PC-3 (cell line): Measurements from ENCODE around the gene RAB33B. TPM values are rescaled to one million over a fixed set of nuclear protein-coding genes. Genes with fewer than 3 reads are reported as not detected.

Experiments
- ATAC-seq: fragments of 200-7000 bp; cut with Tn5 transposase; 2 replicates; pipeline ENCODE4 v1.9.1; 2020; ENCODE audit warnings: mild to moderate bottlenecking, moderate library complexity
- BruUV-seq: library from RNA; stranded (reverse); fragments of 400-500 nt; replicated peaks from 2 replicates; lab custom pipeline; 2021; lab: Mats Ljungman, UMichigan
- CTCF ChIA-PET: fragments of 300-600 bp; sonication (Branson Sonifier 250); formaldehyde crosslinking; loops from one replicate; lab custom pipeline; 2022; ENCODE audit warnings: antibody characterized with exemption; lab: Charles Lee
- POLR2A ChIA-PET: fragments of 300-600 bp; sonication (Branson Sonifier 250); formaldehyde crosslinking; loops from one replicate; lab custom pipeline; 2022; ENCODE audit warnings: antibody characterized with exemption; ENCODE audit not compliant: unreplicated experiment; lab: Charles Lee
- DNase-seq: peaks from one replicate; pipeline ENCODE4 v3.0.0-alpha.2; 2015
- H2AFZ ChIP-seq: fragments of 300-600 bp; sonication (generic); 2 replicates; pipeline ENCODE4 v1.6.0; 2016; ENCODE audit warnings: antibody characterized with exemption, low read length
- H3F3A ChIP-seq: fragments of 300-600 bp; sonication (generic); one replicate; pipeline ENCODE4 v1.6.0; 2017; ENCODE audit warnings: antibody characterized with exemption, low read length, control low read depth, mild to moderate bottlenecking; ENCODE audit not compliant: unreplicated experiment
- H3K27ac ChIP-seq: fragments of 300-600 bp; sonication (generic); 2 replicates; pipeline ENCODE4 v1.5.1; 2016; ENCODE audit warnings: mild to moderate bottlenecking, low read length
- H3K27me3 ChIP-seq: fragments of 300-600 bp; sonication (generic); 2 replicates; pipeline ENCODE4 v1.6.1; 2016; ENCODE audit warnings: low read length, mixed read lengths
- H3K36me3 ChIP-seq: fragments of 300-600 bp; sonication (generic); 2 replicates; pipeline ENCODE4 v1.6.1; 2016; ENCODE audit warnings: low read depth, mixed run types, low read length, mixed read lengths
- H3K4me1 ChIP-seq: fragments of 300-600 bp; sonication (generic); 2 replicates; pipeline ENCODE4 v1.5.1; 2016; ENCODE audit warnings: low read length; ENCODE audit not compliant: insufficient read depth
- H3K4me2 ChIP-seq: fragments of 300-600 bp; sonication (generic); 2 replicates; pipeline ENCODE4 v1.6.0; 2016; ENCODE audit warnings: low read length
- H3K4me3 ChIP-seq: fragments of 300-600 bp; sonication (generic); 2 replicates; pipeline ENCODE4 v1.5.1; 2016; ENCODE audit warnings: mild to moderate bottlenecking, low read length, mixed read lengths
- H3K79me2 ChIP-seq: fragments of 300-600 bp; sonication (generic); 2 replicates; pipeline ENCODE4 v1.6.1; 2017; ENCODE audit warnings: low read length, mixed read lengths
- H3K9ac ChIP-seq: fragments of 300-600 bp; sonication (generic); 2 replicates; pipeline ENCODE4 v1.6.0; 2016; ENCODE audit warnings: mild to moderate bottlenecking, low read length
- H3K9me2 ChIP-seq: fragments of 300-600 bp; sonication (generic); replicated peaks from 2 replicates; pipeline ENCODE4 v1.6.1; 2016; ENCODE audit warnings: mixed run types, low read length, mixed read lengths
- H3K9me3 ChIP-seq: fragments of 300-600 bp; sonication (generic); 2 replicates; pipeline ENCODE4 v1.6.1; 2016; ENCODE audit warnings: low read length, mixed read lengths
- H4K20me1 ChIP-seq: fragments of 300-600 bp; sonication (generic); 2 replicates; pipeline ENCODE4 v1.6.1; 2016; ENCODE audit warnings: low read length, mixed read lengths
- CTCF ChIP-seq: fragments of 300-600 bp; sonication (generic); conservative IDR thresholded peaks from 2 replicates; pipeline ENCODE4 v1.5.1; 2017; ENCODE audit warnings: antibody characterized with exemption, low read depth, mild to moderate bottlenecking, low read length
- EZH2 ChIP-seq: fragments of 300-600 bp; sonication (generic); IDR thresholded peaks from one replicate; pipeline ENCODE4 v1.6.1; 2017; ENCODE audit warnings: antibody characterized with exemption, mild to moderate bottlenecking, low read length; ENCODE audit not compliant: unreplicated experiment
- EZH2phosphoT487 ChIP-seq: fragments of 300-600 bp; sonication (generic); IDR thresholded peaks from 2 replicates; pipeline ENCODE4 v1.6.1; 2018; ENCODE audit warnings: mild to moderate bottlenecking, antibody characterized with exemption, low read length, borderline replicate concordance
- intact Hi-C: fragments of 100-400 bp; cut with micrococcal nuclease; formaldehyde crosslinking; loops from 2 replicates; pipeline ENCODE4 v1.9.0; 2023
- total RNA-seq: library from RNA; depleted of rRNA; stranded (reverse); fragments of >200 nt; gene quantifications from 2 replicates; pipeline ENCODE4 v1.2.3, GENCODE V29; 2014

RAB33B gene
- total RNA-seq, 1 experiment from 2014 or later: 4.4 TPM

GRCh38 chr4:139493176-139493575 is 39.3 kb downstream of the RAB33B start:
- no peak for ATAC-seq
- H3K4me3 ChIP-seq: no peak overlapping the region
- no peaks in the 10 kb centered on the region for H3K9me3 ChIP-seq
- H4K20me1 ChIP-seq: no peaks in the 10 kb centered on the region
- no peaks in the 10 kb centered on the region for H3F3A ChIP-seq
- BruUV-seq: no TSS peak
- intact Hi-C loops: loop anchor here (10.0 kb wide), 1 partner anchor 78 kb away; no protein-coding TSS in a partner anchor
- no peak overlapping the region for H3K9ac ChIP-seq
- no peak overlapping the region for H3K27ac ChIP-seq
- no peak overlapping the region for H3K4me2 ChIP-seq
- no peak for TF ChIP-seq CTCF
- no peak for TF ChIP-seq EZH2phosphoT487
- no peak for TF ChIP-seq EZH2
- no peaks in the 10 kb centered on the region for H3K9me2 ChIP-seq
- no peaks in the 10 kb centered on the region for H3K36me3 ChIP-seq
- H3K27me3 ChIP-seq: no peaks in the 10 kb centered on the region
- DNase-seq: no peak
- H2AFZ ChIP-seq: no peak overlapping the region
- ChIA-PET POLR2A (no interaction called here), CTCF (interaction anchor here (0.6 kb wide), 1 partner anchor 467 kb away, joined by 3 read pairs; no protein-coding TSS in a partner anchor)
- no peaks in the 10 kb centered on the region for H3K4me1 ChIP-seq
- no peaks in the 10 kb centered on the region for H3K79me2 ChIP-seq

GRCh38 chr4:139499186-139499585 is 45.3 kb downstream of the RAB33B start:
- H3K27ac ChIP-seq: no peak overlapping the region
- no peak for ATAC-seq

More at GRCh38 chr4:139499186-139499585, 45.3 kb downstream of the RAB33B start:
- CTCF ChIA-PET: no interaction called here
- no TSS peak for BruUV-seq
- no peaks in the 10 kb centered on the region for H3K9me3 ChIP-seq
- H3K4me3 ChIP-seq: no peak overlapping the region
- no peaks in the 10 kb centered on the region for H3K4me1 ChIP-seq
- H3K4me2 ChIP-seq: no peak overlapping the region
- H4K20me1 ChIP-seq: no peaks in the 10 kb centered on the region
- H3F3A ChIP-seq: no peaks in the 10 kb centered on the region
- no peak overlapping the region for H3K9ac ChIP-seq
- no peak overlapping the region for H2AFZ ChIP-seq
- TF ChIP-seq EZH2 (no peak), CTCF (no peak)
- no peaks in the 10 kb centered on the region for H3K9me2 ChIP-seq
- intact Hi-C loops: loop anchor here (2.0 to 10.0 kb wide), 2 partner anchors 58 to 84 kb away; partner anchors contain the start of gene SETD7
- POLR2A ChIA-PET: no interaction called here
- no peaks in the 10 kb centered on the region for H3K36me3 ChIP-seq
- H3K79me2 ChIP-seq: no peaks in the 10 kb centered on the region
- DNase-seq: no peak
- no peaks in the 10 kb centered on the region for H3K27me3 ChIP-seq
